ES-I3 (cell line): ENCODE data around the gene COL24A1.
A peak's percentile ranks its signal among the peaks of the same experiment; 100 is the strongest.

ENCODE experiments used
- H3K36me3 ChIP-seq: 2 replicates; pipeline ENCODE4 v1.6.1; 2013; ENCODE audit warnings: mild to moderate bottlenecking, low read length, control low read depth, moderate library complexity; ENCODE audit not compliant: insufficient read depth
- H3K4me1 ChIP-seq: 2 replicates; pipeline ENCODE4 v1.6.1; 2013; ENCODE audit warnings: mild to moderate bottlenecking, control low read depth, low read length; ENCODE audit not compliant: insufficient read depth
- H3K9ac ChIP-seq: 2 replicates; pipeline ENCODE4 v1.6.1; 2013; ENCODE audit warnings: low read depth, mild to moderate bottlenecking, low read length, moderate library complexity
- H3K9me3 ChIP-seq: 2 replicates; pipeline ENCODE4 v1.6.1; 2013; ENCODE audit warnings: mild to moderate bottlenecking, low read length, moderate library complexity; ENCODE audit not compliant: control insufficient read depth, insufficient read depth

Gene COL24A1

DNA sequence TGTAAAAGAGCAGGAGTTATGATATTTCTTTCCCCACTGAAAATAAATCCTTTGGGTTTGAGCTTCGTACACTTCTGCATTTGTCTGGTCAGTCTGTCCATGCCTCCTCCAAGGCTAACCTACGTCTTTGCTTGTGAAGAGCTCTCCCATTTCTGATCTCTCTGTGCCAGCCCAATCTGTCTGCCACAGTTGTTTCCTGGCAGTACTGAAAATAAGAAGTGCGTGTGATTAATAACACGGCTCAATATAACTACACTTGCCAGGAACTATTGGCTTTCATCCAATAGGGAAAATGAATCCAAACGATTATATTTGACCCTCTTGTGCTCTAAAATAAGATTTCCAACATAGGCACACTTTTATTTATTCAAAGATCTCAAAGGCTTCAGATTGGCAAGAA lies 19.2 kb upstream of the COL24A1 start:
- Histone ChIP-seq H3K9me3 (no peaks in the 10 kb centered on the region), H3K4me1 (no peaks in the 10 kb centered on the region), H3K9ac (no peak overlapping the region), H3K36me3 (no peaks in the 10 kb centered on the region)

DNA sequence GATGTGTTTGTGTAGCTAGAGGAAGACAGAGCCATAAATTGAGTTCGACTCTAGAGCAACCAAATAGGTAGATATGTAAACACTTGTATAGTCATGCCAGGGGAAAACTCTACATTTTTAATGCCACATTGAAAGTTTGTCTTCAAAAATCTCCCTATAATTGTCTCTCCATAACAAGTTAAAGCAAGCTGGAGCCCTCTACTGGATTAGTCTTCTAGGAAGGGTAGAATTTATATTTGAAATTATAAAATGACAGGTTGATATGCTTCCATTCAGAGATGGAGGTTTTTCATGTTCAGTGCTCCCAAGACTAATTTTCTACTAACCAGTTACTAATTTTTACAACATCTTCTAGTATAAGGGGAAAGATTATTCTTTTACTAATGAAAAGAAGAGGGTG lies 13.1 kb upstream of the COL24A1 start:
- H3K9ac ChIP-seq: no peak overlapping the region
- no peaks in the 10 kb centered on the region for H3K9me3 ChIP-seq
- H3K36me3 ChIP-seq: no peaks in the 10 kb centered on the region
- no peaks in the 10 kb centered on the region for H3K4me1 ChIP-seq

DNA sequence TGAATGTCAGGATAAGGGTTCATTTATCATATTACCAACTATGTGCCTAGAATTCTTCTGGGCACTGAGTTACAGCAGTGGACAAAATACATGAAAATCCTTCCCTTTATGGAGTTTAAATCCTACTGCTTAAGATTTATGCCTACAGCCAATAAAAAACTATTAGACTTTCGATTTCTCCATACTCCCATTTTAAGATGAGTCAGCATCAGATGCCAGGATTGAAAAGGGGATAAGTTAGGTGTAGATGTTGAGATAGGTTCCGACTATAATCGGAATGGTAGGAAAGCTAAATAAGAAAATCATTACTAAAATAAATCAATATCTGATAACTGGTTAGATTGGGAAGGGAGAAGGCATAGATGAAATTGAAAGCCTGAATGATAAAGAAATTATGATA lies 3.2 kb upstream of the COL24A1 start:
- Histone ChIP-seq H3K9me3 (no peaks in the 10 kb centered on the region), H3K4me1 (peaks cover 3% of the 10 kb centered on the region; the same call in 1 of the 2 replicates), H3K9ac (no peak overlapping the region), H3K36me3 (no peaks in the 10 kb centered on the region)

DNA sequence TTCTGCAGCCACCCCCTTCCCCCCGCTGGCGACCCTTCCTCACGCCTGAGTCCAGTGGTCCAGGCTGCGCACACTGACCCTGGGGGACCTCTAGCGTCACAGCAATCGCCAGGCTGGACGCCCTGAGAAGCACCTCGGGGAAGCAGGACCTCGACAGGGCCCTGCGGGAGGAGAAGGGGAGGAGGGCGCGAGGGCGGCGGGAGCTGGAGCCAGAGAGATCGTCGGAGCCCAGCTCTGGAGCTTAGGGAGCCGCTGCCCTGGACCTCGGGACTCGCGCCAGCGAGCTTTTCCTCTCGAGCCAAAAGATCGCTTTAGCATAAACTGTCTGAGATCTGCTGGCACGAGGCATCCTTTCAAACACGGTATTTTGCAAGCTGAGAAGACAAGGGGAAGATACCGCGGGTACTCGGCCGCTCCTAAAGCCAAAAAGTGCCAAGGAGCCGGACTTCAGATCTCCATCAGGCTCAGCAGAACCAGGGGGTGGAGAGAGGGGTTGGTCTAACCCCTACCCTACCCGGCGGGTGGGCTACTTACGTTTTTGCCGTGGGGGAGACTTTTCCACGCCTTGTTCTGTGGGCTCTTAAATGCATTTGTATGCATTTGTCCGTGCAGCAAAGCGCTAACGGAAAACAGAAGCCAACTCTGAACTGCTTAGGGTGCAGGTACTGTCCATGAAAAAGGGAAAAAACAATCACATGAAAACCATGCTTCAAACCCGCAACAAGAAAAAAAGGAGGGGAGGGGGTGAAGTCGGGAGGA lies 586 bp downstream of the COL24A1 start:
- H3K9me3 ChIP-seq: no peaks in the 10 kb centered on the region; the same call in 1 of the 2 replicates
- H3K4me1 ChIP-seq: peaks cover 3% of the 10 kb centered on the region; the same call in 1 of the 2 replicates
- H3K36me3 ChIP-seq: no peaks in the 10 kb centered on the region
- peak overlapping the region; percentile 44; the same call in 1 of the 2 replicates for H3K9ac ChIP-seq

DNA sequence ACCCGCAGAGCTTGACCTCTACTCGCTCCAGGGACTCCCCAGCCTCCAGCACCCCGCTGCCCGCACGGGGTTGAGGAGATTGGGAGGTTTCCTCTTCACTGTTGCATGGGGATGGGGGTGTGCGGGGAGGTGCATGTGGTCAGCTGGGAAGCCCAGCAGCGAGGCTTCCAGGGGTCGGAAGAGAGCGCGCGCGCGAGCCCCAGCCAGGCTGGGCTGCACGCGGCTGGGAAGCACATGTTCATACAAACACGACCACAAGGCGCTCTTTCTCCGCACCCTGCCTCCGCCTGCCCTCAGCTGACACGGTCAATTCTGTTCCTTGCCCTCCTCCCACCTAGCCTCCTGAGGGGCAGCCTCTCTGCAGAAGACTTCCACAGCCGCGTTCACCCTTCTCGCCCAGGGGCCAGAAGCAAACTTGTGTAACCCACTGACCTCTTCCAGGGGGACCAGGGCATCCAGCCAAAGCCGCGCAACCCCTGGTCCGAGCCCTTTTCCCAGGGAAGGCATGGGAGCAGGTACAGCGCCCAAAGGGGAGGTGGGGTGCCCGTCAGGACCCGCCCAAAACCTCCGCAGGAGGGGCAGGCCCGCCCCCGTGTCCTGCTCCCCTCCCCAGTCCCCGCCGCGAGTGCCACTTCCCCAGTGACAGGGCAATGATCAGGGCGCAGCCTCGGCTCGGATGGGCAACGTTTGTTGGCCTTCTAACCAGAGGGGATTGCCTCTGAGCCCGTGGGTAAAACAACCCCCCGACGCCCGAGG lies 1.3 kb downstream of the COL24A1 start:
- H3K36me3 ChIP-seq: no peaks in the 10 kb centered on the region
- peak overlapping the region; percentile 44; the same call in 1 of the 2 replicates for H3K9ac ChIP-seq
- H3K9me3 ChIP-seq: no peaks in the 10 kb centered on the region; the same call in 1 of the 2 replicates
- peaks cover 3% of the 10 kb centered on the region; the same call in 1 of the 2 replicates for H3K4me1 ChIP-seq

DNA sequence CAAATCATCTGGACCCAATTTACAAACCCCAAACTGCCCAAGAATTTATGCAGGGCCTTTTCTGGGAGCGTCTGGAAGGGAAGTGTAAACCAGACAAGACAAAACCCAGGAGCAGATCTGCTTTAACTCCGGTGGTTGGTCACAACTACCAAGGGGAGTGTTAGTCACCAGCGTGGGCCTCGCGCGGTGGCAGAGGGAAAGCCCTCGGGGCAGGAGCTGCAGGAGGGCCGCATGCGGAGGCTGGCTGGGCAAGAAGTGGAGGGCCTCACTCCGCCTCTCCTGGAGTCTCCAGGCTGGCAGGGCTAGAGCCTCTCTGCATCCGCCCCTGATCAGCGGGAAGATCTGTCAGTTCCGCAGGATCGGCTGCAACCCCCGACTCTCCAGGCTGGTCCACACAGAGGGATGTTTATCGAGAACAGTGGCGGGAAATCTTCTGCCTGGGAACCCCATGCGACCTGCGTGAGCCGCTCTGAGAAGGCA lies 2.0 kb downstream of the COL24A1 start:
- Histone ChIP-seq H3K4me1 (peaks cover 3% of the 10 kb centered on the region; the same call in 1 of the 2 replicates), H3K9me3 (no peaks in the 10 kb centered on the region; the same call in 1 of the 2 replicates), H3K9ac (no peak overlapping the region), H3K36me3 (no peaks in the 10 kb centered on the region)

DNA sequence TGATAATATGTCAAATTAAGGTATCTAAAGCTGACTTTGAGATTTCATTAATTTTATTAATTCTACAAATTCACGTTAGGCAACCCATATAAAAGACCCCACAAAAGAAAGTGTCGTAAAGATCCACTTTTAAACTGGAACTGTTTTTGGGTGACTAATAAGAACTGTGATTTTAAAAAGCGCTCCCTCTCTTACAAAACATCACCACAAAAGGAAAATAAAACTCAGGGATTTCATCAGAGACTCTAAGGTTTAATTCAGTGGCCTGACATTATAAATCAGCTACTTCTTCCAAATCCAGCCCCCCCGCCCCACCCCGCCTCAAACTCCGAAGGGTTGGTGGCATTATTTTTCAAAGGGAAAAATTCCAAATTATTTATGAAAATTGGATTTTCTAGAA lies 2.7 kb downstream of the COL24A1 start:
- H3K4me1 ChIP-seq: peaks cover 3% of the 10 kb centered on the region; the same call in 1 of the 2 replicates
- H3K9ac ChIP-seq: no peak overlapping the region
- H3K36me3 ChIP-seq: no peaks in the 10 kb centered on the region
- H3K9me3 ChIP-seq: no peaks in the 10 kb centered on the region; the same call in 1 of the 2 replicates

DNA sequence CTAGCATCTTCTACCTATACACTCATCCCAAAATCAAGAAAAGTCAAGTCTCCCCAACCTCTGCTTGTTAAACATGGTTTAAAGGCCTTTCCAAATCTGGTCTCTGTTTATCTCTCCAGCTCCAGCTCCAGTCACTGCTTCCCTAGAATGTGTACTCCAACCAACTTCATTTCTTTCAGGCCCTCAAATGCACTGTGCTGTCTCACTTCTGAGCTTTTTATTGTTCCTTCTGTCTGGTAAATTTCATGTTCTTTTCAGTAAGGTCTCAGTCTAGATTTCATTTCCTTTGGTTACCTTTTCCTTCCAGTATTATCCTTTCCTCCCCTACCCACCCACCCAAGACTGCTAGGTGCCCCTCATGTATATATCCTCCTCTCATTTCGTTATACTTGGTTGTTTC lies 3.7 kb downstream of the COL24A1 start:
- Histone ChIP-seq H3K9ac (no peak overlapping the region), H3K36me3 (no peaks in the 10 kb centered on the region), H3K9me3 (no peaks in the 10 kb centered on the region; the same call in 1 of the 2 replicates), H3K4me1 (peaks cover 3% of the 10 kb centered on the region; the same call in 1 of the 2 replicates)

DNA sequence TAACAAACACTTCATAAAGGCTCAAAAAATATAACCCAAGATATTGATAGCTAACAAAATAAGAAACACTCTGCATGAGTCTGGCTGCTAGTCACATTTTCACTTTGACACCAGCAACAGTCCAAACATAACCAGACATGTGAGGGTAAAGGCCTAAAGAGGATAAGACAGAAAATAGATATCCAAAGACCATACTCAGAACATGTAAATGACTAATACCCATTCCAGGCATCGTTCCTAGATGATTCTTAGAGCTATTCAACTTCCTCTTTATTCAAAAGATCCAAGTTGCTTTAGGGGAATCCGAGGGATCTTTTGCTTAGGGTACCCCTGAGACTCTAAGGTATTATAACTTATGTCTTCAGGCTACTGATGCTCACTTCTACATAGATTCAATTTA lies 5.1 kb downstream of the COL24A1 start:
- no peaks in the 10 kb centered on the region; the same call in 1 of the 2 replicates for H3K4me1 ChIP-seq
- no peak overlapping the region for H3K9ac ChIP-seq
- no peaks in the 10 kb centered on the region for H3K36me3 ChIP-seq
- no peaks in the 10 kb centered on the region; the same call in 1 of the 2 replicates for H3K9me3 ChIP-seq

DNA sequence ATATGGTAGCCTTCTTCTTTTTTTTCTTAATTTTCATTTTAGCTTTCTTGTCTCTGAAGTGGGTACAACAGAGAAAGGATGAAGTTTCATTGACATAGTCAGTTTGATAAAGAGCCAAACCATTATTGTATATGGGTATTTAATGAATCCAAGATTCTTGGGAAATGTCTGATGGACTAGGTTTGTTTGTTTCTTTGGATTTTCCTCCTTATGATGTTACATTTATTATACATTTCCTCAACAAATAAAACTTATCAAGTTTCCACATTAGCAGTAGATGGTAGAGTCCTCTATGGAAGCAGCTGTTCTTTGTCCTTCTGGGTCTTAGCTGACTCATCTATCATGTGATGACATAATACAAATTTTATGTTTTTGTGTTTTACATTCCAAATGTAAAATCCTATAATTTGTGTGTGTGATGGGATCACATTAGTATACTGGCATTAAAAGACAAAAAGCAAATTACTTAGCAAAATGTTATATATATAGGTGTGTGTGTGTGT lies 6.0 kb downstream of the COL24A1 start:
- Histone ChIP-seq H3K9me3 (no peaks in the 10 kb centered on the region; the same call in 1 of the 2 replicates), H3K9ac (no peak overlapping the region), H3K4me1 (no peaks in the 10 kb centered on the region; the same call in 1 of the 2 replicates), H3K36me3 (no peaks in the 10 kb centered on the region)

DNA sequence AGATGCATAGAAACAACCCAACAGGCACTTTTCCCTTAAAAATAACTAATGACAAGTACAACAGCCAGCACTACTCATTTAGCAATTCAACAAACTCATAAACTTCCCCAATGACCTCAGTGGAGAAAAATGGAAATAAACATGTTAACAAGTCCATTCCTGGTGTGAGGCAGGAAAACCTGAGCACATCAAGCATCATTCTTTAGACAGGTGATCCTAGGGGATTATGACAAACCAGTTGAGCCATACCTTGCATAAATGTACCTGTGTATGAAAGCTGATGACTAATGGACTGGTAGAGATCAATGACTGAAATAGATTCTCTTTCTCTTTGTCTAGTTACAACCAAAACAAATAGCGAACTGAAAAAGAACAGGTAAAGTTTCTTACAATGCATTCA lies 7.0 kb downstream of the COL24A1 start:
- no peaks in the 10 kb centered on the region; the same call in 1 of the 2 replicates for H3K9me3 ChIP-seq

DNA sequence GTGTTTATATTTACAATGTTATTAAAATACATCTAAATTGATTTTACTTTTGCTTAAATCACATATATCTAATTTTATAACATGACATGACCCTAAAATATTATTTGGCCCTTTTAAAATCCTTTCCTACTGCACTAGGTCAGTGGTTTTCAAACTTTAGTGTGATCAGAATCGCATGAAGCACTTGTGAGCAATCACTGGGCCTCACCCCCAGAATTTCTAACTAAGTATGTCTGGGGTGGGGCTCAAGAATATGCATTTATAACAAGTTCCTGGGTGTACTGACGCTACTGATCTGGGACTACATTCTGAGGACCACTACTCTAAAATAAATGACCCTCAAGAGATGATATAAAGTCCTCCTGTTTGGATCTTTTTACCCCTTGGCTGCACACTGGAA lies 8.8 kb downstream of the COL24A1 start:
- H3K9me3 ChIP-seq: no peaks in the 10 kb centered on the region
- H3K9ac ChIP-seq: no peak overlapping the region
- no peaks in the 10 kb centered on the region for H3K4me1 ChIP-seq
- H3K36me3 ChIP-seq: no peaks in the 10 kb centered on the region

More for the DNA sequence above, 7.0 kb downstream of the COL24A1 start:
- no peak overlapping the region for H3K9ac ChIP-seq
- no peaks in the 10 kb centered on the region for H3K36me3 ChIP-seq
- no peaks in the 10 kb centered on the region for H3K4me1 ChIP-seq

DNA sequence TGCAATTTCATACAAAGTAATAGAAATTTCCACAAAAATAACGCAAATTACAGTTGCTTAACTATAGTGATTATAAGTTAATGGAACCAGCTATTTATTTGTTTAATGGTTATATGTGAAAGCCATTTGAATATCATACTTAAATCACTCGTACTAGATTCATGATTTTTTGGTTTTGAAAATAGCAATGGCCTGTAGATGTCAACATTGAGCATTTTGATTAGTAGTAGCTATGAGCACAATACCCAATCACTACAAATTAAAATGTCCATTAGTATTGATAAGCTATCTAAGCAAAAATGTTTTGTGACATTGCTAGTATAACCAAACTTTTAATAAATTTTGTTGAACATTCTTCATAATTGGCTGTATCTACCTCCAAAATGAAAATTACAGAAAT lies 10.0 kb downstream of the COL24A1 start:
- Histone ChIP-seq H3K4me1 (no peaks in the 10 kb centered on the region), H3K9me3 (no peaks in the 10 kb centered on the region), H3K36me3 (no peaks in the 10 kb centered on the region), H3K9ac (no peak overlapping the region)

DNA sequence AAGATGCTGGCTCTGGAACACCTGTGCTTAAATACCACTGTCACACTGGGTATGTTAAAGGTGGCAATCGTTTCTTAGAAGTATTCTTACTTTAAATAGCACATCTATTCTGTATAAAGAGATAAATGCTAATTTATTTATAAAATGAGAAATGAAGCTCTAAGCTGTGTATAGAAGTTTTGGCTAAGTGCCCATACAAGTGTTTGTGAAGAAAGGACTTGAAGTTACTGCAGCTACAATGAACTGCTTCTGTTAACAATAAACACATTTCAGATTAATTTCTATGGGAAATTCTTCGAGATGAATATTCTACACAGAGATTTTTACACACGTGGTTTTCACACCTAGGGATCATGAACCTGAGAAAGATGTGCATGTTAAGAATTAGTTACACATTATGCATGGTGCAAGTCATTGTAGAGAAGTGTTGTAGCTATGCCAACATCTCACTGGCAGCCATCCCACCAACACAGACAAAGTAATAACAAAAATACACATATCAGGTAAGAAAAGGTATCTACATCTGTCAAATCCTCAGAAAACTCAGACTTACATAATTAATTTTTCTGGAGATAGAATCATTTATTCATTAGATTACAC lies 16.2 kb downstream of the COL24A1 start:
- no peaks in the 10 kb centered on the region; the same call in 1 of the 2 replicates for H3K9me3 ChIP-seq
- no peak overlapping the region for H3K9ac ChIP-seq
- H3K36me3 ChIP-seq: no peaks in the 10 kb centered on the region
- H3K4me1 ChIP-seq: no peaks in the 10 kb centered on the region
